SJCRH30 (cell line): ENCODE measurements around the gene SLC35F1. TPM values are rescaled to one million over a fixed set of nuclear protein-coding genes. Genes with fewer than 3 reads are reported as not detected.

Experiments
- DNase-seq, 2 experiments: peaks; one replicate each; pipeline ENCODE4 v3.0.0-alpha.2; 2015 to 2020
- H3K27ac ChIP-seq: fragments of 250-450 bp; sonication (Bioruptor Pico); 2 replicates; pipeline ENCODE4 v1.5.1; 2020; ENCODE audit warnings: mild to moderate bottlenecking, moderate library complexity
- H3K27me3 ChIP-seq: fragments of 250-450 bp; sonication (Bioruptor Pico); 2 replicates; pipeline ENCODE4 v1.5.1; 2020; ENCODE audit warnings: mild to moderate bottlenecking, moderate library complexity
- H3K36me3 ChIP-seq: fragments of 250-450 bp; sonication (Bioruptor Pico); 2 replicates; pipeline ENCODE4 v1.5.1; 2020; ENCODE audit warnings: mild to moderate bottlenecking, moderate library complexity
- H3K4me1 ChIP-seq: fragments of 250-450 bp; sonication (Bioruptor Pico); 2 replicates; pipeline ENCODE4 v1.5.1; 2020; ENCODE audit warnings: mild to moderate bottlenecking, moderate library complexity
- H3K4me3 ChIP-seq: fragments of 250-450 bp; sonication (Bioruptor Pico); 2 replicates; pipeline ENCODE4 v1.5.1; 2020; ENCODE audit warnings: mild to moderate bottlenecking, moderate library complexity
- H3K9me3 ChIP-seq: fragments of 250-450 bp; sonication (Bioruptor Pico); replicated peaks from 2 replicates; pipeline ENCODE4 v1.5.1; 2020; ENCODE audit warnings: mild to moderate bottlenecking, moderate library complexity
- total RNA-seq: library from RNA; depleted of rRNA; stranded (reverse); fragments of >200 nt; shearing (Covaris generic); gene quantifications from 2 replicates; pipeline ENCODE4 v1.2.3, GENCODE V29; 2014

The SLC35F1 gene
- total RNA-seq, 1 experiment from 2014 or later, result 1.2 TPM

DNA sequence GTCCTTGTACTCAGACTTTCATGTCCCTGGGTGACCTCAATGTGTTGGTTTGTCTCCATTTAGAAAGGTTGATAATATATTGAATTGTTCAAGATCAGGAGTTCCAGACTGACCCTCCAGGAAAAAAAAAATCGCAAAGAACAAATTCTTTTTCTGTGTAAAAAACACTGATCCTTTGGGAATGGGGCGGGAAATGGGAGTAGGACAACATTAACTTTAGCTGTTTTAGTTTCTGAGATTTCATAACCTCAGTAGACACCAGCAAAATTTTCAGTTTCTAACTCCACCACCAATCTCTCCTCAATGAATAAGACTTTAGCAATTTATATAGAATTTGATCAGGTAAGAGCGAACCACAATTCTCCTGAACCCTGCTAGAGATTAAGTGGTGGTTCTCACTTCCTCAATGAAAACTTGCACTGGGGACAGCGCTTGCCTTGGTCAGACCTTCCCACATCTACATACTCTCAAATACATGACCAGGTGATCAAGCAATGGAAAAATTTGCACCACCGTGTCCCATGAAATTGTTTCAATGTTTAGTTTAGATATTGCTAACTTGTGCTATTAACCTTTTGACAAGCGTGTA lies 409.8 kb downstream of the SLC35F1 start:
- H3K9me3 ChIP-seq, result no peaks in the 10 kb centered on the region
- H3K4me1 ChIP-seq, result peaks cover 11% of the 10 kb centered on the region; the same call in 1 of the 2 replicates
- H3K27ac ChIP-seq, result no peak overlapping the region
- DNase-seq, result no peak
- no peaks in the 10 kb centered on the region for H3K36me3 ChIP-seq
- no peak overlapping the region for H3K4me3 ChIP-seq
- H3K27me3 ChIP-seq, result no peaks in the 10 kb centered on the region

GRCh38 chr6:118317581-118318563 lies 410.8 kb downstream of the SLC35F1 start:
- DNase-seq, result no peak
- Histone ChIP-seq H3K27me3 (no peaks in the 10 kb centered on the region), H3K4me3 (no peak overlapping the region), H3K27ac (no peak overlapping the region), H3K9me3 (no peaks in the 10 kb centered on the region), H3K36me3 (no peaks in the 10 kb centered on the region), H3K4me1 (peaks cover 11% of the 10 kb centered on the region; the same call in 1 of the 2 replicates)

DNA sequence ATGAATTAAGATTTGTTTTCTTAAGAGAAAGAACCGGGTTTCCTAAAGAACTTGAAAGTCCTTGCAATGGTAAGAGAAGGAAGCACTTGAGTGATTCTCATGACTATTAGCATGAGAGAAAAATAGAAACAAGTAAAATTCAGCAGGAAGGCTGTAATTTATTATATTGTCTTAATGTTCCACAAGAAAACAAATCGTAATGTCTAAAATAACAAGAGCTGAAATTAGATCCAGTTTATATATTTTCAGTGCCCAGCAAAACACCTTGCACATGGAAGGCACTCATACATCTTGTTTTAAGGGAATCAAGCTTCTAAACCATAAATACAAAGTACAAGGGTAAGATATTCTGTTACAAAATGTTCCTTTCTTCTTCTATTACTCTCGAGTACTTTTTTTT lies 411.6 kb downstream of the SLC35F1 start:
- DNase-seq, result no peak
- Histone ChIP-seq H3K4me3 (no peak overlapping the region), H3K36me3 (no peaks in the 10 kb centered on the region), H3K9me3 (no peaks in the 10 kb centered on the region), H3K4me1 (peaks cover 7% of the 10 kb centered on the region; the same call in 1 of the 2 replicates), H3K27ac (no peak overlapping the region), H3K27me3 (no peaks in the 10 kb centered on the region)

- no peaks in the 10 kb centered on the region for H3K9me3 ChIP-seq
- H3K36me3 ChIP-seq, result no peaks in the 10 kb centered on the region
- peaks cover 7% of the 10 kb centered on the region; the same call in 1 of the 2 replicates for H3K4me1 ChIP-seq
- no peak overlapping the region for H3K27ac ChIP-seq
- no peaks in the 10 kb centered on the region for H3K27me3 ChIP-seq
- H3K4me3 ChIP-seq, result no peak overlapping the region
- DNase-seq, result no peak
Measured at GRCh38 chr6:118319416-118319815, 412.4 kb downstream of the SLC35F1 start.

GRCh38 chr6:118319894-118320649 lies 413.0 kb downstream of the SLC35F1 start:
- no peaks in the 10 kb centered on the region for H3K36me3 ChIP-seq
- no peaks in the 10 kb centered on the region for H3K27me3 ChIP-seq
- peaks cover 7% of the 10 kb centered on the region; the same call in 1 of the 2 replicates for H3K4me1 ChIP-seq
- peak; percentile 57 to 70 for DNase-seq
- no peak overlapping the region for H3K27ac ChIP-seq
- no peaks in the 10 kb centered on the region for H3K9me3 ChIP-seq
- H3K4me3 ChIP-seq, result no peak overlapping the region

GRCh38 chr6:118320652-118321051 lies 413.6 kb downstream of the SLC35F1 start:
- Histone ChIP-seq H3K9me3 (no peaks in the 10 kb centered on the region), H3K36me3 (no peaks in the 10 kb centered on the region), H3K4me1 (peaks cover 7% of the 10 kb centered on the region; the same call in 1 of the 2 replicates), H3K27ac (no peak overlapping the region), H3K4me3 (no peak overlapping the region), H3K27me3 (no peaks in the 10 kb centered on the region)
- no peak for DNase-seq

DNA sequence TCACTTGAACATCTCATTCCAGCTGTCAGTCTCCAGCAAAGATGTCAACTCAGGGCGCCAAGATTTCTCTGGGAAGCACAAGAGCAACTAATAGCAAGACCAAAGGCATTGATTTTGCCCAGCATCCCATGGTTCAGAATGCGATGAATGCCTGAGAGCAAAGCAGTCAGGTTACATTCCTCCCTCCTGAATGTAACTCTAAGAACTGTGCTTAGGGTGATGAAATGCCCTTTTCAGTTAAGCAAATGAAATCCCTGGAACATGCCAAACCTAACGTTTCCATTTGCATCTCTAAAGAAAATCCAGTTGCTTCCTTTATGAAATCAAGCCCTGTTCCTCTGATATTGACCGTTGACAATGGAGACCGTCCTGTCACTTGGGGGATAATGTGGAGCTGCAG lies 417.1 kb downstream of the SLC35F1 start:
- no peaks in the 10 kb centered on the region for H3K36me3 ChIP-seq
- H3K27ac ChIP-seq, result no peak overlapping the region
- H3K27me3 ChIP-seq, result no peaks in the 10 kb centered on the region
- no peak overlapping the region for H3K4me3 ChIP-seq
- no peak for DNase-seq
- peaks cover 7% of the 10 kb centered on the region; the same call in 1 of the 2 replicates for H3K4me1 ChIP-seq
- no peaks in the 10 kb centered on the region for H3K9me3 ChIP-seq

DNA sequence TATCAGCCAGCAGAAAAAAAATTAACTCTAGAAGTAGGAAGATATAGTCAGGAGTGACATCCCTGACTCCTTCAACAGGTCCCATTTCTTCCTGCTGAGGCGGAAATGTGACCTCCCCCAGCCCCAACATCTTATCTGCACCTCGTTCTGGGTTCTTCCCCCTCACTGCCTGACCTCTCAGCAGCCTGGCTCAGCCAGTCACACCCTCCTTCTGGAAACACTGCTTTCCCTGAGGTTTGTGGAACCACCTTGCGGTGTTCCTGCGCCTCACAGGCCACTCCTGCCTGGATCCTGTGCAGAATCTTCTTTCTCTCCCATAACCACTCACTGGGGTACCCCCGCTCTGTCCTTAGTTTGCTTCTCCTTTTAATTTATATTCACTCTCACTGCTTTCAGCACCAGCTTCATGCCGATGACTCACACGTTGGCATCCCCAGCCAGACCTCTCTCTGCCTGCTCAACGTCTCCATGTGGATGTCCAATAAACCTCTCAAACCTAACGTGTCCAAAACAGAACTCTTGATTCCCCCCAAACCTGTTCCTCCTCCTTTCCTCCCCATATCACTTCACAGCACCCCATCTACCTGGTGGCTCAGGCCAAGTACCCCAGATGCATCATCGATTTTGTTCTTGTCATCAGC lies 418.3 kb downstream of the SLC35F1 start:
- no peak for DNase-seq
- no peaks in the 10 kb centered on the region for H3K36me3 ChIP-seq

DNA sequence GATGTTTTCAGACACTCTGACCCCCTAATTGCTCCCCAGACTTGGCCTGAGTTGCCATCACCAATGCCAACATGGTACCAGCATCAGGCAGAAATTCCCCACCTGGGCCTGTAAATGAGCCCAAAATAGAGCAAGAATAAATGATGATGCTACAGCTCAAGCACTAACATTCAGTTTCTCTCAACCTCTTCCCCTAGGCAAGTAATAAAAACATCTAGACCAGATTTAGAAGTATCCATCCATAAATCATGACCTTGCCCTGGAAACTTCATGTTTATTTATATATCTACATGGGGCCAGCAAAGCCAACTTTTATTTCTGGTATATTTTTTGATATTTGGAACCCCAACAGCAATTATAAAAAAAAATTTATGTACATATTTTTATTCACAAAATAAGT lies 419.6 kb downstream of the SLC35F1 start:
- H3K36me3 ChIP-seq, result no peaks in the 10 kb centered on the region
- H3K4me3 ChIP-seq, result no peak overlapping the region
- no peak for DNase-seq
- H3K27me3 ChIP-seq, result no peaks in the 10 kb centered on the region
- no peaks in the 10 kb centered on the region for H3K9me3 ChIP-seq
- H3K27ac ChIP-seq, result no peak overlapping the region
- H3K4me1 ChIP-seq, result no peaks in the 10 kb centered on the region

More for the DNA sequence above, 418.3 kb downstream of the SLC35F1 start:
- H3K9me3 ChIP-seq, result no peaks in the 10 kb centered on the region
- H3K4me1 ChIP-seq, result peaks cover 2% of the 10 kb centered on the region; the same call in 1 of the 2 replicates
- H3K27me3 ChIP-seq, result no peaks in the 10 kb centered on the region
- H3K27ac ChIP-seq, result no peak overlapping the region
- no peak overlapping the region for H3K4me3 ChIP-seq

- Histone ChIP-seq H3K27ac (no peak overlapping the region), H3K36me3 (no peaks in the 10 kb centered on the region), H3K4me3 (no peak overlapping the region), H3K27me3 (no peaks in the 10 kb centered on the region), H3K4me1 (no peaks in the 10 kb centered on the region), H3K9me3 (no peaks in the 10 kb centered on the region)
- DNase-seq, result no peak
Measured at GRCh38 chr6:118327237-118327636, 420.2 kb downstream of the SLC35F1 start.

GRCh38 chr6:118333772-118334171 lies 426.7 kb downstream of the SLC35F1 start:
- Histone ChIP-seq H3K9me3 (no peaks in the 10 kb centered on the region), H3K4me3 (no peak overlapping the region), H3K36me3 (no peaks in the 10 kb centered on the region), H3K27me3 (no peaks in the 10 kb centered on the region), H3K4me1 (0 out of 2 replicates have a peak, but pooled peaks cover 3% of the 10 kb centered on the region), H3K27ac (no peak overlapping the region)
- DNase-seq, result peak in 1 of 2 experiments; percentile 51

DNA sequence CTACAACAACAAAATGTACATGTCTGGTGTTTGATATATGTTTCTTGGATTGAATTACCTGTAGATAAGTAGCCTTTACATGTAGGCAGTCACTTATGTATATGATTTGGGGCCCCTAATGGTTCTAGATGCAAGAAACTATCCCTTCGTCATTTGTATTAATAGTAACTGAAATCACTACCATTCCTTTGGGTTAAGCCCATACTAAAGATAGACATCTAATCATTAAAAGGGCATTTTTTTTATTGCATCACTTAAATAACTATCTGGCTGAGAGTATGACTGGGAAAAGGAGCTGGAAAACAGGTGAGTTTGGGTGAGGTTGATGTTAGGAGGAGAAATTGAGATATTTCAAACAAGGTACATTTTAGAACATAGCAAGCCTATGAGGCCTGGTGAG lies 427.6 kb downstream of the SLC35F1 start:
- Histone ChIP-seq H3K9me3 (no peaks in the 10 kb centered on the region), H3K27ac (no peak overlapping the region), H3K4me1 (0 out of 2 replicates have a peak, but pooled peaks cover 3% of the 10 kb centered on the region), H3K27me3 (no peaks in the 10 kb centered on the region), H3K36me3 (no peaks in the 10 kb centered on the region), H3K4me3 (no peak overlapping the region)
- no peak for DNase-seq

DNA sequence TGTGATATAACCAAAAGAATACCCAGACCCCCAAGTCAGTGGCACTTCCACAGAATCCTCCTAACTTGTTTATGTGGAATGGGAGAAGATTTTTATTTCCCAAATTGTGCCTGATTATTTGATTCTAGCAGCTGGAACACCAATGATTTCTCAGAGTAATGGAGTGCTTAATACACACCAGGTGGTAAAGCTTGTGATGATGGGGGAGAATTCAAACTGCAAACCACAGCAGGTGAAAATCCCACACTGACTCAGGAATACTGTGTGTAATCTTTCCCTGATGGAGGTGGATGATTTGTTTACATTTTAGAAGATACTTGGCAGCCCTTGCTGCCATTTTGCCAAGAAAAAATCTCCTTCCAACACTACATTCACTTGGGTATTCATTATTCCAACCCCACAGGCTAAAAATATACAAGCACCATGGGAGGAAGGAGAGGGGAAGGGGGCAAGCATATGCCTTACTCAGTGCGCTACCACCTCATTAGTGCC lies 428.3 kb downstream of the SLC35F1 start:
- Histone ChIP-seq H3K4me1 (0 out of 2 replicates have a peak, but pooled peaks cover 3% of the 10 kb centered on the region), H3K27me3 (no peaks in the 10 kb centered on the region), H3K4me3 (no peak overlapping the region), H3K27ac (no peak overlapping the region), H3K9me3 (no peaks in the 10 kb centered on the region), H3K36me3 (no peaks in the 10 kb centered on the region)
- DNase-seq, result no peak
